Peyer's patch (tissue), 4 donors: ENCODE measurements around the gene TMPRSS11D. TPM values are rescaled to one million over a fixed set of nuclear protein-coding genes. Genes with fewer than 3 reads are reported as not detected.

Experiments
- DNase-seq, 3 donors: peaks; one replicate each; pipeline ENCODE4 v3.0.0-alpha.2; 2017 to 2019
- H3K27ac ChIP-seq, 4 donors: fragments of 200-600 bp; sonication (generic); one replicate each; pipeline ENCODE4 v1.5.1; 2016 to 2019
- H3K27me3 ChIP-seq, 2 donors: fragments of 200-600 bp; sonication (generic); one replicate each; pipeline ENCODE4 v1.5.1; 2019
- H3K36me3 ChIP-seq, 3 donors: fragments of 200-600 bp; sonication (generic); one replicate each; pipeline ENCODE4 v1.5.1; 2016 to 2019
- H3K4me1 ChIP-seq, 4 donors: fragments of 200-600 bp; sonication (generic); one replicate each; pipeline ENCODE4 v1.5.1; 2016 to 2019
- H3K4me3 ChIP-seq, 4 donors: fragments of 200-600 bp; sonication (generic); 1 replicate in 3 of 4; 2 replicates in 1 of 4; pipeline ENCODE4 v1.5.1; 2016 to 2019; ENCODE audit warnings: mild to moderate bottlenecking in 1 of 4
- H3K9me3 ChIP-seq, 4 donors: fragments of 200-600 bp; sonication (generic); one replicate each; pipeline ENCODE4 v1.5.1; 2016 to 2019; ENCODE audit warnings: mild to moderate bottlenecking in 1 of 4
- POLR2A ChIP-seq, 2 donors: fragments of 450-650 bp; IDR thresholded peaks; one replicate each; pipeline ENCODE4 v1.5.1; 2017; ENCODE audit warnings: antibody characterized with exemption in 2 of 2, mild to moderate bottlenecking in 2 of 2, moderate library complexity in 2 of 2
- total RNA-seq, 4 donors: library from RNA; depleted of rRNA; stranded (reverse); fragments of >200 nt; gene quantifications; one replicate each; pipeline ENCODE4 v1.1.0, GENCODE V29; 2016
- TF ChIP-seq, protein P1 (sequence below), 6 experiments: fragments of 450-650 bp in 4 of 6; fragments of 200-600 bp in 2 of 6; sonication (generic) in 1 of 6; IDR thresholded peaks; one replicate each; pipeline ENCODE4 v1.5.1; 2017 to 2019; ENCODE audit warnings: antibody characterized with exemption in 6 of 6, mild to moderate bottlenecking in 3 of 6, moderate library complexity in 1 of 6

Gene TMPRSS11D
- total RNA-seq, 4 donors from 2014 or later = not detected

DNA sequence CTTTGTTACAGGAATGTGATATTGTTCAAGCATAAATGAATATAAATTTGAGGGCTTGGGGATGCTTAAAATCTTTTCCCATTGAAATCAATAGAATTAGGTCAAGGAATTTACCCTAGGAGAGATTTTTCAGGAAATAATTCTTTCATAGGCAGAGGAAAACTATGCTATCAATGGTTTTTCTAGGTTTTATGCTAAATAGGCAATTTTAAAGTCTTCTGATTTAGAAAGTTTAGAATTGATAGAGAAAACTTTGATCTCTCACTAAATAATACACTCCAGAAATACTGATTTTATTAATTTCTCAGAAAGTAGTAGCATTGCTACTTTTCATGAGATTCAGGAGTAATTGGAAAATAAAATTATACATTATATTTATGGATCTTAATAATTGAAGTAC is 93.1 kb downstream of the TMPRSS11D start:
- no peaks in the 10 kb centered on the region for H3K4me1 ChIP-seq
- no peak overlapping the region for H3K4me3 ChIP-seq
- no peaks in the 10 kb centered on the region for H3K36me3 ChIP-seq
- H3K9me3 ChIP-seq = no peaks in the 10 kb centered on the region
- no peak overlapping the region for H3K27ac ChIP-seq
- no peak for DNase-seq
- TF ChIP-seq, protein P1, sequence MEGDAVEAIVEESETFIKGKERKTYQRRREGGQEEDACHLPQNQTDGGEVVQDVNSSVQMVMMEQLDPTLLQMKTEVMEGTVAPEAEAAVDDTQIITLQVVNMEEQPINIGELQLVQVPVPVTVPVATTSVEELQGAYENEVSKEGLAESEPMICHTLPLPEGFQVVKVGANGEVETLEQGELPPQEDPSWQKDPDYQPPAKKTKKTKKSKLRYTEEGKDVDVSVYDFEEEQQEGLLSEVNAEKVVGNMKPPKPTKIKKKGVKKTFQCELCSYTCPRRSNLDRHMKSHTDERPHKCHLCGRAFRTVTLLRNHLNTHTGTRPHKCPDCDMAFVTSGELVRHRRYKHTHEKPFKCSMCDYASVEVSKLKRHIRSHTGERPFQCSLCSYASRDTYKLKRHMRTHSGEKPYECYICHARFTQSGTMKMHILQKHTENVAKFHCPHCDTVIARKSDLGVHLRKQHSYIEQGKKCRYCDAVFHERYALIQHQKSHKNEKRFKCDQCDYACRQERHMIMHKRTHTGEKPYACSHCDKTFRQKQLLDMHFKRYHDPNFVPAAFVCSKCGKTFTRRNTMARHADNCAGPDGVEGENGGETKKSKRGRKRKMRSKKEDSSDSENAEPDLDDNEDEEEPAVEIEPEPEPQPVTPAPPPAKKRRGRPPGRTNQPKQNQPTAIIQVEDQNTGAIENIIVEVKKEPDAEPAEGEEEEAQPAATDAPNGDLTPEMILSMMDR (IDR thresholded peaks at IDR 0.05) = no peak
- no peak for TF ChIP-seq POLR2A (IDR thresholded peaks at IDR 0.05)
- no peaks in the 10 kb centered on the region for H3K27me3 ChIP-seq

GRCh38 chr4:67787311-67787710 is 96.5 kb downstream of the TMPRSS11D start:
- TF ChIP-seq, protein P1 (IDR thresholded peaks at IDR 0.05) = no peak
- TF ChIP-seq POLR2A (IDR thresholded peaks at IDR 0.05) = no peak
- Histone ChIP-seq H3K4me3 (no peak overlapping the region), H3K27me3 (no peaks in the 10 kb centered on the region), H3K4me1 (no peaks in the 10 kb centered on the region), H3K9me3 (no peaks in the 10 kb centered on the region), H3K36me3 (no peaks in the 10 kb centered on the region), H3K27ac (no peak overlapping the region)
- DNase-seq = no peak

DNA sequence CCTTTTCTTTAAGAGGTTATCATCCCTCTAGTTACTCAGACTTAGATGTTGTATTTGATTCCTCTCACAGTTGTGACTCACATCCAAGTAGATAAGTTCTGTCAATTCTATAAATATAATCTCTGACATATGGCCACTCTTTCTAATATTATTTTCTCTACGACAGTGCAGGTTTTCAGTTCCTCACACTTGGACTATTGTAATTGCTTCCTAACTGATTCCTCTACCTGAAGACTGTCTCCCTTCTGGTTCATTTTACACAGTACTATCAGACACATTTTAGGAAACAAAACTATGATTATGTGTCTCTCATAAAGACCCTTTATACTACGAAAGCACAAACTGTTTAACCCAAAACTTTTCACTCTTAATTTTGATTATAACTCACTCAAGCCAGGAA is 98.3 kb downstream of the TMPRSS11D start:
- no peak for DNase-seq
- Histone ChIP-seq H3K27me3 (no peaks in the 10 kb centered on the region), H3K36me3 (no peaks in the 10 kb centered on the region), H3K27ac (no peak overlapping the region), H3K4me1 (no peaks in the 10 kb centered on the region), H3K9me3 (no peaks in the 10 kb centered on the region), H3K4me3 (no peak overlapping the region)
- TF ChIP-seq, protein P1 (IDR thresholded peaks at IDR 0.05) = no peak
- no peak for TF ChIP-seq POLR2A (IDR thresholded peaks at IDR 0.05)

- Histone ChIP-seq H3K4me1 (no peaks in the 10 kb centered on the region), H3K36me3 (no peaks in the 10 kb centered on the region)
- no peak for DNase-seq
These were observed 104.2 kb downstream of the TMPRSS11D start for GRCh38 chr4:67779631-67780030.

GRCh38 chr4:67776746-67777145 is 107.1 kb downstream of the TMPRSS11D start:
- no peak overlapping the region for H3K27ac ChIP-seq

More at GRCh38 chr4:67779631-67780030, 104.2 kb downstream of the TMPRSS11D start:
- H3K27me3 ChIP-seq = no peaks in the 10 kb centered on the region
- no peaks in the 10 kb centered on the region for H3K9me3 ChIP-seq
- H3K27ac ChIP-seq = no peak overlapping the region
- H3K4me3 ChIP-seq = no peak overlapping the region
- TF ChIP-seq, protein P1 (IDR thresholded peaks at IDR 0.05) = no peak
- no peak for TF ChIP-seq POLR2A (IDR thresholded peaks at IDR 0.05)

More at GRCh38 chr4:67776746-67777145, 107.1 kb downstream of the TMPRSS11D start:
- TF ChIP-seq, protein P1 (IDR thresholded peaks at IDR 0.05) = no peak
- no peak for TF ChIP-seq POLR2A (IDR thresholded peaks at IDR 0.05)
- no peaks in the 10 kb centered on the region for H3K27me3 ChIP-seq
- H3K36me3 ChIP-seq = no peaks in the 10 kb centered on the region
- no peaks in the 10 kb centered on the region for H3K9me3 ChIP-seq
- no peaks in the 10 kb centered on the region for H3K4me1 ChIP-seq
- no peak overlapping the region for H3K4me3 ChIP-seq
- DNase-seq = no peak

Other genes starting within 250 kb of the TMPRSS11D start
- gene UBA6, start 182.8 kb downstream of the TMPRSS11D start, total RNA-seq = 10 to 100 TPM; 18.1 to 69.7 (median 43.3) TPM
- not detected for gene GNRHR, start 129.6 kb downstream of the TMPRSS11D start, total RNA-seq
- gene TMPRSS11A, start 79.5 kb upstream of the TMPRSS11D start, total RNA-seq = not detected
- gene TMPRSS11F, start 245.9 kb upstream of the TMPRSS11D start, total RNA-seq = not detected